IPS DF 6.9 (cell line): ENCODE results near the gene CDSN.
"Not testable (repeated sequence)": the region's sequence is repeated elsewhere in the genome, so short reads cannot be mapped to it uniquely, and the experiment has no call there.

Experiments
- DNase-seq: peaks from one replicate; pipeline ENCODE4 v3.0.0-alpha.2; 2013; ENCODE audit warnings: low read depth, low spot score
- H3K27ac ChIP-seq: one replicate; pipeline ENCODE4 v1.5.1; 2013; ENCODE audit warnings: low read length, control low read depth
- H3K27me3 ChIP-seq: 2 replicates; pipeline ENCODE4 v1.6.1; 2013; ENCODE audit warnings: mild to moderate bottlenecking, low read length; ENCODE audit not compliant: control insufficient read depth, insufficient read depth
- H3K36me3 ChIP-seq: 2 replicates; pipeline ENCODE4 v1.6.1; 2013; ENCODE audit warnings: low read length; ENCODE audit not compliant: control insufficient read depth, insufficient read depth
- H3K4me1 ChIP-seq: 2 replicates; pipeline ENCODE4 v1.6.1; 2013; ENCODE audit warnings: low read length; ENCODE audit not compliant: control insufficient read depth, insufficient read depth
- H3K4me3 ChIP-seq: 2 replicates; pipeline ENCODE4 v1.5.1; 2013; ENCODE audit warnings: mild to moderate bottlenecking, low read length
- H3K9me3 ChIP-seq: 2 replicates; pipeline ENCODE4 v1.6.1; 2013; ENCODE audit warnings: low read length, inconsistent platforms; ENCODE audit not compliant: control insufficient read depth, insufficient read depth
- WGBS: extraction: QIAGEN DNeasy Blood & Tissue Kit; methylation state at CpG from one replicate; pipeline ENCODE4 v1.1.7; 2013; ENCODE audit warnings: mixed read lengths, missing lambda C conversion rate; ENCODE audit not compliant: insufficient read length, insufficient coverage; 5-methylcytosine and 5-hydroxymethylcytosine counted together

The CDSN gene

GRCh38 chr6:31120151-31120915, at the start of gene CDSN:
Gene CDSN (minus strand): TSS chr6:31120446. CDS start chr6:31120419, 27 bp downstream.
- Histone ChIP-seq H3K27me3 (no peaks in the 10 kb centered on the region), H3K4me3 (no peak within 1 kb of the TSS), H3K4me1 (peaks cover 3% of the 10 kb centered on the region), H3K27ac (no peak within 1 kb of the TSS), H3K36me3 (no peaks in the 10 kb centered on the region), H3K9me3 (no peaks in the 10 kb centered on the region)
- no peak for DNase-seq
- no CpG with 5 or more reads among the region's 26 CpGs for WGBS

- peaks cover 8% of the 10 kb centered on the region for H3K4me1 ChIP-seq
- no peaks in the 10 kb centered on the region for H3K27me3 ChIP-seq
- peak overlapping the region; percentile 94; the same call in 1 of the 2 replicates for H3K4me3 ChIP-seq
- no CpG with 5 or more reads among the region's 10 CpGs for WGBS
- no peak overlapping the region for H3K27ac ChIP-seq
- H3K9me3 ChIP-seq = no peaks in the 10 kb centered on the region
- peaks cover 8% of the 10 kb centered on the region; the same call in 1 of the 2 replicates for H3K36me3 ChIP-seq
- no peak for DNase-seq
Measured at GRCh38 chr6:31169123-31169857, 49.0 kb upstream of the CDSN start.

GRCh38 chr6:31168606-31169005, 48.4 kb upstream of the CDSN start:
- Histone ChIP-seq H3K4me1 (peaks cover 6% of the 10 kb centered on the region), H3K9me3 (no peaks in the 10 kb centered on the region), H3K36me3 (peaks cover 11% of the 10 kb centered on the region; the same call in 1 of the 2 replicates), H3K27me3 (no peaks in the 10 kb centered on the region), H3K27ac (no peak overlapping the region), H3K4me3 (peak overlapping the region; percentile 94; the same call in 1 of the 2 replicates)
- DNase-seq = no peak
- WGBS = no CpG with 5 or more reads among the region's 3 CpGs

GRCh38 chr6:31165986-31166385, 45.7 kb upstream of the CDSN start:
- WGBS = no CpG with 5 or more reads among the region's 5 CpGs

GRCh38 chr6:31165064-31165832, 45.0 kb upstream of the CDSN start:
- H3K9me3 ChIP-seq, H3K4me3 ChIP-seq, DNase-seq, H3K4me1 ChIP-seq, H3K27me3 ChIP-seq, H3K27ac ChIP-seq: not testable (repeated sequence)
- no CpG with 5 or more reads among the region's 17 CpGs for WGBS
- peaks cover 15% of the 10 kb centered on the region; the same call in 1 of the 2 replicates for H3K36me3 ChIP-seq

More at GRCh38 chr6:31165986-31166385, 45.7 kb upstream of the CDSN start:
- peaks cover 15% of the 10 kb centered on the region; the same call in 1 of the 2 replicates for H3K36me3 ChIP-seq
- no peak overlapping the region for H3K27ac ChIP-seq
- DNase-seq = no peak
- H3K27me3 ChIP-seq = no peaks in the 10 kb centered on the region
- peaks cover 2% of the 10 kb centered on the region; the same call in 1 of the 2 replicates for H3K4me1 ChIP-seq
- no peaks in the 10 kb centered on the region for H3K9me3 ChIP-seq
- no peak overlapping the region for H3K4me3 ChIP-seq

- H3K36me3 ChIP-seq = peaks cover 15% of the 10 kb centered on the region; the same call in 1 of the 2 replicates
- H3K9me3 ChIP-seq, H3K4me1 ChIP-seq, H3K27ac ChIP-seq, DNase-seq, H3K27me3 ChIP-seq, H3K4me3 ChIP-seq: not testable (repeated sequence)
- no CpG with 5 or more reads among the region's 9 CpGs for WGBS
Measured at GRCh38 chr6:31164475-31165063, 44.3 kb upstream of the CDSN start.

- DNase-seq = no peak
Measured at GRCh38 chr6:31163922-31164321, 43.7 kb upstream of the CDSN start.

GRCh38 chr6:31162463-31163165, 42.4 kb upstream of the CDSN start:
- Histone ChIP-seq H3K36me3 (peaks cover 15% of the 10 kb centered on the region; the same call in 1 of the 2 replicates), H3K27me3 (no peaks in the 10 kb centered on the region), H3K27ac (no peak overlapping the region), H3K4me1 (0 out of 2 replicates have a peak, but pooled peaks cover 4% of the 10 kb centered on the region), H3K4me3 (no peak overlapping the region), H3K9me3 (no peaks in the 10 kb centered on the region)
- no peak for DNase-seq
- no CpG with 5 or more reads among the region's 13 CpGs for WGBS

More at GRCh38 chr6:31163922-31164321, 43.7 kb upstream of the CDSN start:
- H3K4me1 ChIP-seq = 0 out of 2 replicates have a peak, but pooled peaks cover 4% of the 10 kb centered on the region
- no peaks in the 10 kb centered on the region for H3K27me3 ChIP-seq
- no peaks in the 10 kb centered on the region for H3K9me3 ChIP-seq
- peaks cover 15% of the 10 kb centered on the region; the same call in 1 of the 2 replicates for H3K36me3 ChIP-seq
- H3K27ac ChIP-seq = no peak overlapping the region
- no peak overlapping the region for H3K4me3 ChIP-seq

- no peak for DNase-seq
Measured at GRCh38 chr6:31161216-31162126, 41.2 kb upstream of the CDSN start.

More at GRCh38 chr6:31161216-31162126, 41.2 kb upstream of the CDSN start:
- H3K4me3 ChIP-seq = no peak overlapping the region
- H3K36me3 ChIP-seq = peaks cover 15% of the 10 kb centered on the region; the same call in 1 of the 2 replicates
- H3K27me3 ChIP-seq = no peaks in the 10 kb centered on the region
- peaks cover 4% of the 10 kb centered on the region; the same call in 1 of the 2 replicates for H3K4me1 ChIP-seq
- no peak overlapping the region for H3K27ac ChIP-seq
- no peaks in the 10 kb centered on the region for H3K9me3 ChIP-seq
- WGBS = no CpG with 5 or more reads among the region's 19 CpGs
